Motor neuron (in vitro differentiated cells): Measurements from ENCODE around the gene SLC50A1. TPM values are rescaled to one million over a fixed set of nuclear protein-coding genes. Genes with fewer than 3 reads are reported as not detected.
A peak's percentile ranks its signal among the peaks of the same experiment; 100 is the strongest.

Source experiments
- ATAC-seq, 8 experiments: fragments of 200-7000 bp; cut with Tn5 transposase; replicated peaks in 6 of 8; 2 replicates each; pipeline ENCODE4 v1.8.0; 2021; ENCODE audit warnings: mild to moderate bottlenecking in 8 of 8, moderate library complexity in 8 of 8
- H3K27ac ChIP-seq, 2 donors: fragments of 250-450 bp; sonication (Bioruptor Pico); 2 replicates each; pipeline ENCODE4 v1.9.0; 2021; ENCODE audit warnings: antibody characterized with exemption in 2 of 2, mild to moderate bottlenecking in 2 of 2, moderate library complexity in 1 of 2
- H3K4me1 ChIP-seq, 2 donors: fragments of 250-450 bp; sonication (Bioruptor Pico); replicated peaks in 1 of 2; 2 replicates each; pipeline ENCODE4 v1.6.1; 2021; ENCODE audit warnings: antibody characterized with exemption in 2 of 2, mild to moderate bottlenecking in 2 of 2, moderate library complexity in 1 of 2
- H3K4me3 ChIP-seq, 5 donors: fragments of 250-450 bp; sonication (Bioruptor Pico); 2 replicates each; pipeline ENCODE4 v1.9.0; 2021; ENCODE audit warnings: antibody characterized with exemption in 5 of 5, mild to moderate bottlenecking in 5 of 5, moderate library complexity in 4 of 5
- WGBS, 10 experiments: fragments of 450-650 bp; shearing (Covaris generic); methylation state at CpG; one replicate each; pipeline ENCODE4 v1.0.0; 2022; 5-methylcytosine and 5-hydroxymethylcytosine counted together
- in situ Hi-C, 9 experiments: fragments of 400-800 bp; cut with MboI; loops; one replicate each; pipeline ENCODE4 v1.15.0; 2021; ENCODE audit warnings: low sequenced_read_pairs in 9 of 9, low pct_unique_long_range_greater_than_20kb in 2 of 9; ENCODE audit not compliant: unreplicated experiment in 9 of 9
- total RNA-seq, 8 experiments: library from RNA; unstranded; fragments of 300-600 nt; gene quantifications; 2 replicates each; pipeline versions ENCODE4 v1.2.3 to v1.2.4, GENCODE V29; 2022

The SLC50A1 gene
- total RNA-seq, 8 experiments from 2014 or later: 11.7 to 54.8 (median 18.9) TPM

DNA sequence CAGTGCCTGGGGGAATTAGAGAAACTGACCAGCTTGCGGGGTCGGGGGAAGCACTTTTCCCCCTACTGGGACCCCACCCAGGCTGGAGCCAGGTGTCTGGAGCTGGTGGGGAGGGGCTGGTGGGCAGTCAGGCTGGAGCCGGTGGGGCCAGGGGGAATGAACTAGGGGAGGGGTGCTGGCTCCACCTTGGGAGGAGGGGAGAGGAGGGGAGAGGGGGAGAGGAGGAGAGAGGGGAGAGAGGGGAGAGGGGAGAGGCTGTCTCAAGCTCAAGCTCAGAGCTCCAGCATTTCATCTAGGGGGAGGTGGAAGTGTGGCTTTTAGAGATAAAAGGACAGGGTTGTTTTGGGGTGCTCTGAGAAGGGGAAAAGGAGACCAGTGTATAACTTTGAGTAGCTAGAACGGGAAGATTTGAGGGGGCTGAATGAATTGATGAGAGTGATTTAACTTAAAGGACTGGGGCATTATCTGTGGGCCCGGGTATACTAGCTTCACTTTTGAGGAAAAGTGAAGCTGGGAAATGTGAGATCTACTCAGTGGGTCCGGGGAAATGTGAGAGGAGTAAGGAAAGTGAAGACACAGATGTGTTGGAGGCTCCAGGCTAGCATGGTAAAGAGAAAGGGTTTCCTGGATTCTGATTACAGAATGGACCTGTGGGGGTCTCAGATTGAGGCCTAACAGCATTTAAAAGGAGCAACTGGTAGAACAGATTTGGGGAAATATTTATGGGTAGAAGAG is 5.2 kb upstream of the SLC50A1 start:
- Histone ChIP-seq H3K27ac (no peak overlapping the region), H3K4me1 (peaks cover 31 to 45% of the 10 kb centered on the region in 2 donors), H3K4me3 (peak overlapping the region in 2 of 5 donors; percentile 8 to 17)
- WGBS, 10 experiments: 11 to 63% (median 40%) methylated on average over 1 to 4 of the region's 6 CpGs
- no peak for ATAC-seq
- in situ Hi-C loops: no loop called here

GRCh38 chr1:155131285-155131684 is 4.4 kb upstream of the SLC50A1 start:
- WGBS, 10 experiments: 76 to 97% (median 92%) methylated on average over 3 to 7 of the region's 8 CpGs; no CpG with 5 or more reads in 3 of the 10 experiments
- Histone ChIP-seq H3K27ac (no peak overlapping the region), H3K4me3 (no peak overlapping the region), H3K4me1 (peaks cover 26 to 39% of the 10 kb centered on the region in 2 donors)
- no peak for ATAC-seq
- in situ Hi-C loops: no loop called here

DNA sequence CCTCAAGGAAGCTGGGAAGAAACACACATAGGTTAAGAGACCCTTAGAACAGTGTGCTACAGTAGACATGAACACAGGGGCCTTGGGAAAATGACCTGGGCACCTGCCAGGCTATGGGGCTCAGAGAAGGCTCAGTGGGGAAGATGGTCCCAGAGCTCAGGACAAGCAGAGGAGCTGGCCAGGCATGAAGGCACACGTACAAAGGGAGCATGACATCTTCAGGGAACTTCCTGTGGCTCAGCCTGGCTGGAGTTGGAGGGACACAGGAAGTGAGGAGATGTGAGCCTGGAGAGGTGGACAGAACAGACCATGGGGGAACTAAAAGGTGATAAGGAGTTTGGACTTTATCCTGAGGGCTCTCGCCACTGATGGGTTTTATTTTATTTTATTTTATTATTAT is 3.8 kb upstream of the SLC50A1 start:
- H3K4me3 ChIP-seq: no peak overlapping the region
- in situ Hi-C loops: no loop called here

GRCh38 chr1:155133799-155134281 is 1.8 kb upstream of the SLC50A1 start:
- no peak overlapping the region for H3K27ac ChIP-seq
- no peak overlapping the region for H3K4me3 ChIP-seq
- no peak for ATAC-seq
- in situ Hi-C loops: no loop called here
- 74 to 100% (median 88%) methylated on average over 1 to 5 of the region's 7 CpGs; no CpG with 5 or more reads in 4 of the 10 experiments for WGBS, 10 experiments
- peaks cover 20 to 27% of the 10 kb centered on the region in 2 donors for H3K4me1 ChIP-seq

More for the DNA sequence above, 3.8 kb upstream of the SLC50A1 start:
- no peak for ATAC-seq
- H3K4me1 ChIP-seq: peaks cover 27 to 37% of the 10 kb centered on the region in 2 donors
- no peak overlapping the region for H3K27ac ChIP-seq
- 50 to 100% (median 80%) methylated on average over 1 to 2 of the region's 2 CpGs; no CpG with 5 or more reads in 4 of the 10 experiments for WGBS, 10 experiments

DNA sequence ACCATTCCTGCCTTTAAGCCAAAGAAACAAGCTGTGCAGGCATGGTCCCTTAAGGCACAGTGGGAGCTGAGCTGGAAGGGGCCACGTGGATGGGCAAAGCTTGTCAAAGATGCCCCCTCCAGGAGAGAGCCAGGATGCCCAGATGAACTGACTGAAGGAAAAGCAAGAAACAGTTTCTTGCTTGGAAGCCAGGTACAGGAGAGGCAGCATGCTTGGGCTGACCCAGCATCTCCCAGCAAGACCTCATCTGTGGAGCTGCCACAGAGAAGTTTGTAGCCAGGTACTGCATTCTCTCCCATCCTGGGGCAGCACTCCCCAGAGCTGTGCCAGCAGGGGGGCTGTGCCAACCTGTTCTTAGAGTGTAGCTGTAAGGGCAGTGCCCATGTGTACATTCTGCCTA is 1.3 kb upstream of the SLC50A1 start:
- peak overlapping the region in 3 of 5 donors; percentile 65 to 81 (median 69) for H3K4me3 ChIP-seq
- WGBS, 10 experiments: 33 to 67% (median 57%) methylated on average over 1 of the region's 1 CpG; no CpG with 5 or more reads in 7 of the 10 experiments
- in situ Hi-C loops: no loop called here
- no peak for ATAC-seq
- H3K27ac ChIP-seq: no peak overlapping the region
- peaks cover 23 to 27% of the 10 kb centered on the region in 2 donors for H3K4me1 ChIP-seq

DNA sequence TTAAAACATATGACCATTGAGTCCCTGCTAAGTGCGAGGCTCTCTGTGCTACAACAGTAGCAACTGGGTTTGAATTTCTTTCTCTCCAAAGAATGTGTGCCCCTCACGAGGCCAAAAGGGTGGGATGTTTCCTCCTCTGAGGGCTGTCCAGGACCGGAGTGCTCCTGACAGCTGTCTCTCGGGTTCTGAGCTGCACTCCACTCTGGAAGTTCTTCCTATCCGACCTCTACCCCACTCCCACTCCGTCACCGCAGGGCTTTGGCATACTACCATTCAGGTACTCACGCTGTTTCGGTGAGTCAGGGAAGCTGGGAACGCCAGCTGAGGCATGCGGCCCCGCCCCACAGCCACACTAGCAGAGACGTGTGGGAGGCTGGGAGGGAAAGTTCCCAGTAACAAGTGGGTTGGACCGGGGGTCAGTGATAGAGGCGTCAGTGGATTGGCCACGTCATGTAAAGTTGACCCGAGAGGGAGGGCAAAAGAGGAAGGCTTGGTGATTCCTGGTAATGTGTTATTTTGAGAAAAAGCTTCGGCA is 705 bp upstream of the SLC50A1 start:
- WGBS, 10 experiments: 0 to 25% (median 5%) methylated on average over 1 to 14 of the region's 18 CpGs; no CpG with 5 or more reads in 2 of the 10 experiments
- in situ Hi-C loops: no loop called here
- peak; percentile 43 to 70 (median 50) for ATAC-seq

GRCh38 chr1:155136748-155137147 is 1.1 kb downstream of the SLC50A1 start:
- Histone ChIP-seq H3K27ac (peak overlapping the region; percentile 80 to 87), H3K4me3 (peak overlapping the region; percentile 65 to 81 (median 69)), H3K4me1 (peaks cover 17 to 19% of the 10 kb centered on the region in 2 donors)
- ATAC-seq: no peak
- 10 to 61% (median 44%) methylated on average over 2 to 6 of the region's 6 CpGs; no CpG with 5 or more reads in 5 of the 10 experiments for WGBS, 10 experiments
- in situ Hi-C loops: no loop called here

More for the DNA sequence above, 705 bp upstream of the SLC50A1 start:
- Histone ChIP-seq H3K27ac (peak overlapping the region; percentile 78 to 83), H3K4me3 (peak overlapping the region; percentile 65 to 81 (median 69)), H3K4me1 (peaks cover 25% of the 10 kb centered on the region in 2 donors)

DNA sequence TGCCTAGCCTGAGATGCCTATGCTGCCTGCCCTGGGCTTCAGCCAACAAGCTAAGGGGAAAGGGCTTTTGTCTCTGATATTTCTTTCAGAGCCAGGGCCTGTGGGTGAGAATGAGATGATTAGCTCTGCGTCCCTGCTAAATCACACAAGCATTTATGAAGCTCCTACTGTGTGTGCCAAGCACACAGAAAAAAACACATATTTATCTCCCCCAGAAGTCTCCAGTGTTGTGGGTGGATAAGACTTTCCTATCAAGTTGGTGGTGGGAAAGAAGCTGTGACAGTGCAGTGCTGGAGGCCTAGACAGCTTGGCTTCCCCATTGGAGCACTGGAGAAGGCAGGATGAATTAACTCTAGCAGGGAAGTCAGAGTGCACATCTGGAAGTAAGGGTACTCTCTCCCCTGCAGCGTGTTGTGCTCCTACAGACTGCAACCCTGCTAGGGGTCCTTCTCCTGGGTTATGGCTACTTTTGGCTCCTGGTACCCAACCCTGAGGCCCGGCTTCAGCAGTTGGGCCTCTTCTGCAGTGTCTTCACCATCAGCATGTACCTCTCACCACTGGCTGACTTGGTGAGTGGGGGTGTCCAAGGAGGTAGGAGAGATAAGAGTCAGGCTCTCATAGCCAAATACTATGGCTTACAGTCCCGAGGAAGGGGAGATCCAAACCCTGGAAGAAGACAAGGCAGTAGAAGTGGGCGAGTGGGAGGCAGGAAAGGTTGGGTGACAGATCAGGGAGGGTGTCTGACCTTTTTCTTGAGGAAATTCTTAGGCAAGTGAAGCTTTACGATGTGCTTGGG is 1.7 kb downstream of the SLC50A1 start:
- WGBS, 10 experiments: 70 to 96% (median 84%) methylated on average over 1 to 6 of the region's 6 CpGs; no CpG with 5 or more reads in 4 of the 10 experiments
- peak overlapping the region in 3 of 5 donors; percentile 65 to 69 (median 65) for H3K4me3 ChIP-seq
- ATAC-seq: no peak
- H3K27ac ChIP-seq: peak overlapping the region; percentile 80 to 87
- in situ Hi-C loops: no loop called here
- peaks cover 17 to 19% of the 10 kb centered on the region in 2 donors for H3K4me1 ChIP-seq

GRCh38 chr1:155139895-155140629 is 4.4 kb downstream of the SLC50A1 start, which contains the start of gene DPM3:
Gene DPM3, minus strand, starts transcription at chr1:155140531. Its CDS starts 291 bp downstream, at chr1:155140240.
- Histone ChIP-seq H3K27ac (peak within 1 kb of the TSS; percentile 86 to 90), H3K4me1 (peaks cover 10 to 14% of the 10 kb centered on the region in 2 donors), H3K4me3 (peak within 1 kb of the TSS; percentile 68 to 84 (median 72))
- in situ Hi-C loops: no loop called here
- WGBS, 10 experiments: 0 to 4% (median 1%) methylated on average over 2 to 19 of the region's 42 CpGs; no CpG with 5 or more reads in 3 of the 10 experiments
- peak; percentile 51 to 68 (median 64) for ATAC-seq

DNA sequence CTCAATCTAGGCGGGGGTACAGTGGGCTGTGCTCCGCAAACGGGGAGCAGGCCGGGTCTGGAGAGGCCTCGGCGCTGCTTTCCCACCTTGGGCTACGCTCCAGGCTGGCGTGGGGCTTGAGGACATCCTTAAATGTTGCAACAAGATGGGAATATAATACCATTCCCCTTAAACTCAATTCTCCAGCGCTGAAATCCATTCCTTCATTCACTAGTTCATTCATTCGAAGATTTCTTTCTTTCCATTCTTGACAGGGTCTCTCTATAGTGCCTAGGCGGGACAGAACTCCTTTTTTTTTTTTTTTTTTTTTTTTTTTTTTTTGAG is 4.9 kb downstream of the SLC50A1 start:
- H3K4me3 ChIP-seq: peak overlapping the region; percentile 68 to 84 (median 72)
- ATAC-seq: no peak
- peak overlapping the region in 1 of 2 donors; percentile 90 for H3K27ac ChIP-seq
- peaks cover 10 to 14% of the 10 kb centered on the region in 2 donors for H3K4me1 ChIP-seq
- in situ Hi-C loops: no loop called here
- 0 to 40% (median 13%) methylated on average over 2 to 10 of the region's 11 CpGs for WGBS, 10 experiments

GRCh38 chr1:155141749-155142148 is 6.1 kb downstream of the SLC50A1 start:
- in situ Hi-C loops: no loop called here
- Histone ChIP-seq H3K4me3 (no peak overlapping the region), H3K4me1 (peaks cover 8 to 9% of the 10 kb centered on the region in 2 donors), H3K27ac (no peak overlapping the region)
- 53 to 100% (median 78%) methylated on average over 2 to 7 of the region's 7 CpGs for WGBS, 10 experiments
- ATAC-seq: no peak

GRCh38 chr1:155145491-155145890 is 9.8 kb downstream of the SLC50A1 start:
- no peak for ATAC-seq
- Histone ChIP-seq H3K4me1 (no peaks in the 10 kb centered on the region), H3K27ac (no peak overlapping the region), H3K4me3 (no peak overlapping the region)
- in situ Hi-C loops: no loop called here
- 45 to 94% (median 71%) methylated on average over 2 to 3 of the region's 3 CpGs for WGBS, 10 experiments
